ENCODE data around the gene DNAH2. TPM values are rescaled to one million over a fixed set of nuclear protein-coding genes. Genes with fewer than 3 reads are reported as not detected.

DNAH2 gene
- total and polyA plus RNA-seq, 9 of the 15 experiments (the other 6 are each of a cell fraction or from before 2014, with no cell fraction given), result 0.03 TPM; not detected in 8

DNA sequence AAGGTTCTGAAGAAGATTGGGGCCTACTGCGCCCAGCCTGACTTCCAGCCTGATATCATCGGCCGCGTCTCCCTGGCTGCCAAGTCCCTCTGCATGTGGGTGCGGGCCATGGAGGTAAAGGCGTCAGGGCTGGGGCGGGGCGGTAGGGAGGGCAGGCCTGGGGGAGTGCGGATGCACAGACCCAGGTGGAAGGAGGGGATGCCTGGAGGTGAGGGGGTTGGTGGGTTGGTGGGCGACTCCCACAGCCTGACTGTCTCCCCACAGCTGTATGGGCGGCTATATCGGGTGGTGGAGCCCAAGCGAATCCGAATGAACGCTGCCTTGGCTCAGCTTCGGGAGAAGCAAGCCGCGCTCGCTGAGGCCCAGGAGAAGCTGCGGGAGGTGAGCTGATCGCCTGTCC is 89.7 kb downstream of the DNAH2 start (continued):
- TF ChIP-seq ZBTB8A (IDR thresholded peaks at IDR 0.05; ENCODE audit: partially characterized antibody), result no peak
- no peak for TF ChIP-seq ZC3H8 (IDR thresholded peaks at IDR 0.05)
- no peak for TF ChIP-seq MTF1 (CRISPR knock-in tag; IDR thresholded peaks at IDR 0.05; ENCODE audit: borderline replicate concordance)
- TF ChIP-seq, protein P1, sequence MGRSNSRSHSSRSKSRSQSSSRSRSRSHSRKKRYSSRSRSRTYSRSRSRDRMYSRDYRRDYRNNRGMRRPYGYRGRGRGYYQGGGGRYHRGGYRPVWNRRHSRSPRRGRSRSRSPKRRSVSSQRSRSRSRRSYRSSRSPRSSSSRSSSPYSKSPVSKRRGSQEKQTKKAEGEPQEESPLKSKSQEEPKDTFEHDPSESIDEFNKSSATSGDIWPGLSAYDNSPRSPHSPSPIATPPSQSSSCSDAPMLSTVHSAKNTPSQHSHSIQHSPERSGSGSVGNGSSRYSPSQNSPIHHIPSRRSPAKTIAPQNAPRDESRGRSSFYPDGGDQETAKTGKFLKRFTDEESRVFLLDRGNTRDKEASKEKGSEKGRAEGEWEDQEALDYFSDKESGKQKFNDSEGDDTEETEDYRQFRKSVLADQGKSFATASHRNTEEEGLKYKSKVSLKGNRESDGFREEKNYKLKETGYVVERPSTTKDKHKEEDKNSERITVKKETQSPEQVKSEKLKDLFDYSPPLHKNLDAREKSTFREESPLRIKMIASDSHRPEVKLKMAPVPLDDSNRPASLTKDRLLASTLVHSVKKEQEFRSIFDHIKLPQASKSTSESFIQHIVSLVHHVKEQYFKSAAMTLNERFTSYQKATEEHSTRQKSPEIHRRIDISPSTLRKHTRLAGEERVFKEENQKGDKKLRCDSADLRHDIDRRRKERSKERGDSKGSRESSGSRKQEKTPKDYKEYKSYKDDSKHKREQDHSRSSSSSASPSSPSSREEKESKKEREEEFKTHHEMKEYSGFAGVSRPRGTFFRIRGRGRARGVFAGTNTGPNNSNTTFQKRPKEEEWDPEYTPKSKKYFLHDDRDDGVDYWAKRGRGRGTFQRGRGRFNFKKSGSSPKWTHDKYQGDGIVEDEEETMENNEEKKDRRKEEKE (IDR thresholded peaks at IDR 0.05; ENCODE audit: borderline replicate concordance in 1 of 2, control insufficient read depth in 1 of 2, low read depth in 2 of 2, low read length in 1 of 2), result no peak
- TF ChIP-seq, protein P2, sequence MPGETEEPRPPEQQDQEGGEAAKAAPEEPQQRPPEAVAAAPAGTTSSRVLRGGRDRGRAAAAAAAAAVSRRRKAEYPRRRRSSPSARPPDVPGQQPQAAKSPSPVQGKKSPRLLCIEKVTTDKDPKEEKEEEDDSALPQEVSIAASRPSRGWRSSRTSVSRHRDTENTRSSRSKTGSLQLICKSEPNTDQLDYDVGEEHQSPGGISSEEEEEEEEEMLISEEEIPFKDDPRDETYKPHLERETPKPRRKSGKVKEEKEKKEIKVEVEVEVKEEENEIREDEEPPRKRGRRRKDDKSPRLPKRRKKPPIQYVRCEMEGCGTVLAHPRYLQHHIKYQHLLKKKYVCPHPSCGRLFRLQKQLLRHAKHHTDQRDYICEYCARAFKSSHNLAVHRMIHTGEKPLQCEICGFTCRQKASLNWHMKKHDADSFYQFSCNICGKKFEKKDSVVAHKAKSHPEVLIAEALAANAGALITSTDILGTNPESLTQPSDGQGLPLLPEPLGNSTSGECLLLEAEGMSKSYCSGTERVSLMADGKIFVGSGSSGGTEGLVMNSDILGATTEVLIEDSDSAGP (CRISPR knock-in tag; IDR thresholded peaks at IDR 0.05), result no peak
- no peak for TF ChIP-seq GATAD2A (IDR thresholded peaks at IDR 0.05)
- no peak for TF ChIP-seq SOX6 (IDR thresholded peaks at IDR 0.05)
- TF ChIP-seq ESRRB (CRISPR knock-in tag; IDR thresholded peaks at IDR 0.05; ENCODE audit: borderline replicate concordance), result no peak
- no peak for TF ChIP-seq KLF1 (tag; IDR thresholded peaks at IDR 0.05)
- TF ChIP-seq HDAC3 (IDR thresholded peaks at IDR 0.05; ENCODE audit: borderline replicate concordance, partially characterized antibody), result no peak
- no peak for TF ChIP-seq SNIP1 (IDR thresholded peaks at IDR 0.05; ENCODE audit: low read depth)
- no peak for TF ChIP-seq HDAC6 (IDR thresholded peaks at IDR 0.05; ENCODE audit: low read depth, low read length)
- no peak for TF ChIP-seq SMC3 (conservative IDR thresholded peaks at IDR 0.05; ENCODE audit: insufficient read depth, low read depth, low read length)
- TF ChIP-seq ETS2 (tag; IDR thresholded peaks at IDR 0.05; ENCODE audit: borderline replicate concordance, poor library complexity, severe bottlenecking), result no peak
- no peak for TF ChIP-seq ZFP36 (IDR thresholded peaks at IDR 0.05; ENCODE audit: low read depth, low read length, partially characterized antibody)
- TF ChIP-seq ZNF57 (CRISPR knock-in tag; IDR thresholded peaks at IDR 0.05), result no peak

Data from K562 (cell line).